GDM1 (cell line): ENCODE measurements around the gene FANCC.

Experiments
- DNase-seq: peaks from one replicate; lab custom pipeline; 2025; lab: John Stamatoyannopoulos, UW

The FANCC gene

GRCh38 chr9:95102001-95102433 lies 215.5 kb downstream of the FANCC start:
- DNase-seq, result no peak

- DNase-seq, result no peak
These were observed 216.2 kb downstream of the FANCC start for GRCh38 chr9:95101326-95101725.

GRCh38 chr9:95100071-95100627 lies 217.4 kb downstream of the FANCC start:
- DNase-seq, result no peak

- DNase-seq, result no peak
These were observed 218.0 kb downstream of the FANCC start for GRCh38 chr9:95099321-95100070.

DNA sequence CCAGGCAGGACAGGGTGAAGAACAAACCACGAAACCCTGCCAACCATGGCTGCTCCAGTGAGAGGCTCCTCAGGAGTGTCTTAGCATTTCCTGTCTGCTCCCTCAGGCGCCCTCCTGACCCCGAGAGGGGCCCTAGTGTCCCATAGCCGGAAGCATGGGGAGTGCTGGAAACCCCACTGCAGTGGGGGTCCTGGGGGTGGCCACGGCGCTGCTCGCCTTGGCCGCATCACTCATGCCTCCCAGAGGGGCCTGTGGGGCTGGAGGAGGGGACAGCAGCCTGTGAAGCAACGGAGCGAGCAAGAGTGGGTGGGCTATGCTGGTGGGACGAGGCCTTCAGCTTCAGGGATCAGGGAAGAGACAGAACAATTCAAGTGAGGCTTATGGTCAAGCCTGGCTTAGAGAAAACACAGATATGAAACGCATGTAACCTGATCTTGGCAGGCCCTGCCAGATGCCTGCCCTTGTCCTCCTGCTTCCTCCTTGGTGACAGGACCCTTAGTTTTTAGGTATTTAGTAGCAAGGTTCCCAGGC lies 219.1 kb downstream of the FANCC start:
- no peak for DNase-seq

GRCh38 chr9:95097279-95097678 lies 220.2 kb downstream of the FANCC start:
- no peak for DNase-seq

DNA sequence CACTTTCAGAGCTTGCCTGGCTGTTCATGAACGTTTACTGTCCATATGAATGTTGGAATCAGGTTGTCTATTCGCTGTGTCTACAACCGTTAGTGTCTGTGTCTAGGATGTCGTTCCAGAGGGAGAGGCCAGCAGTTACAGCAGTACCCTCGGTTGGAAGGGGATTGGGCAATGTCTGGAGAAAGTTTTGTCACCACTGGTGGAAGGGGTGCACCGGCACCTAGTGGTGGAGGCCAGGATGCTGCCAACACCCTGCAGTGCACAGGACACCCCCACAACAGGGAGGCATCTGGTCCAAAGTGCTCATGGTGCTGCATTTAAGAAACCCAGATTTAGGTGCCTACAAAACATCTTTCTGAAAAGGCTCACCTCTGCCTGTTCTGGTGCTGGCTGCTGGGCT lies 220.7 kb downstream of the FANCC start:
- no peak for DNase-seq

- no peak for DNase-seq
These were observed 221.1 kb downstream of the FANCC start for GRCh38 chr9:95096381-95096780.

DNA sequence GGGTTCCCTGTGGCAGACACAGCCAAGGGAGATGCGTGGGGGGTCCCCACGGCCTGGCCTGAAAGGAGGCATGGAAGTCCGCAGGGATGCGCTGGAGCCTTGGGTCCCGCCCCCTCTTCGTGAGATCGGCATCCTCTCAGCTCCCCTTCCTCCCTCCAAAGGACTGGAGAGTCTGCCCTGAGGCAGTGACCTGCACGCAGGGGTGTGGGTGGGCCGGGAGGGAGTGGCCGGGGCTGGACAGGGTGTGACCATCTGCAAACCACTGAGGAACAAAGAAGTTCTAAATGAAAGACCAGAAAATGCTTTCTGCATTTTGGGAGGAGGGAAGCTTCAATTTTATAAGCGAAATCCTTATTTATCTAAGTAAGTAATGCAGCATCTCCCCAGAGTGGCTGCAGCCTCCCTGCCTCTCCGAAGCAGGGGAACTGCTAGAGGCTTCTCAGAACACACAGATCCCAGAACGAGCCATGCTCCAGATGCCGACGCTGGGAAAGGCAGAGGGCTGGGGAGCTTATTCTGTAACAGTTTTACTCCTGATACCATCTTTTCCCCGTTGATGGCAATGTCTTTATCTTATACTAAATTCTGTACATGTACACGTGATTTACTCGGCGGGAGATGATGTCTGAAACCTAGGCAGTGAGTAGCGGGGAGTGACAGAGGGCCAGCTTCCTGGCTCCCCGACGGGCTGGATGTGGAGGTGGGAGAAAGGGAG lies 221.7 kb downstream of the FANCC start:
- DNase-seq, result no peak

- no peak for DNase-seq
These were observed 223.5 kb downstream of the FANCC start for GRCh38 chr9:95094002-95094401.

GRCh38 chr9:95093586-95093985 lies 223.9 kb downstream of the FANCC start:
- no peak for DNase-seq

- DNase-seq, result no peak
These were observed 225.0 kb downstream of the FANCC start for GRCh38 chr9:95092262-95093072.

GRCh38 chr9:95091601-95092261 lies 225.8 kb downstream of the FANCC start:
- no peak for DNase-seq

DNA sequence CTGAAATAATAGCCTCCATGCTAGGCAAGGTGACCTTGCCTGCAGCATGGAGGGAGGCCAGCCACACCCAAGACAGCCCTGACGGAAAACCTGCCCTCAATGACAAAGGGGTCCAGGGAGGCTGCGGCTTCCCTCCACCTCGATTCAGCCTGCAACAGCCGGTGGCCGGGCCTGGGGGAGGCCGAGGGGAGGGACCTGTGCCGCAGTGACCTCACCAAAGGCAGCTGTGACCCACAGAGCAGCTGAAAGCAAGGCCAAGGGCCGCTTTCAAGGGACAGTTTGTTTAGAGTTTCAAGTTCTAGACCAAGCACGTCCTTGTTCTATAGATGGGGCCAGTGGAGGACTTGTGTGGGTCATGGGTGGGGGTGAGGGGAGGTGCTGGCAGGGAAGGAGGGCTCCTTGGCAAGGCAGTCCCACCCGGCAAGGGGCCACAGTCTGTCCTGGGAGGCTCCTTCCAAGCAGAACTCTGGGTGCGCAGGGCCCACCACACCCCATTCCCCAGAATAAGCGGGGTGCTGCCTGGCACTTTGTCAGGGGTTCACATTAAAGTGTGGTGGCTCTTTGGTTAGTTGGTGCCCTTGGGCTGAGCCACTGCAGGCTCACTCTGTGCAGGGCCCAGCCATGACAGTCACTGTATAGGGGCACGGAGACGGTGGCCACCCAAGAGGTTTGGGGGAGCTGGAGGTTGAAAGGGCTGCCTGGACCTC lies 226.5 kb downstream of the FANCC start:
- DNase-seq, result no peak

DNA sequence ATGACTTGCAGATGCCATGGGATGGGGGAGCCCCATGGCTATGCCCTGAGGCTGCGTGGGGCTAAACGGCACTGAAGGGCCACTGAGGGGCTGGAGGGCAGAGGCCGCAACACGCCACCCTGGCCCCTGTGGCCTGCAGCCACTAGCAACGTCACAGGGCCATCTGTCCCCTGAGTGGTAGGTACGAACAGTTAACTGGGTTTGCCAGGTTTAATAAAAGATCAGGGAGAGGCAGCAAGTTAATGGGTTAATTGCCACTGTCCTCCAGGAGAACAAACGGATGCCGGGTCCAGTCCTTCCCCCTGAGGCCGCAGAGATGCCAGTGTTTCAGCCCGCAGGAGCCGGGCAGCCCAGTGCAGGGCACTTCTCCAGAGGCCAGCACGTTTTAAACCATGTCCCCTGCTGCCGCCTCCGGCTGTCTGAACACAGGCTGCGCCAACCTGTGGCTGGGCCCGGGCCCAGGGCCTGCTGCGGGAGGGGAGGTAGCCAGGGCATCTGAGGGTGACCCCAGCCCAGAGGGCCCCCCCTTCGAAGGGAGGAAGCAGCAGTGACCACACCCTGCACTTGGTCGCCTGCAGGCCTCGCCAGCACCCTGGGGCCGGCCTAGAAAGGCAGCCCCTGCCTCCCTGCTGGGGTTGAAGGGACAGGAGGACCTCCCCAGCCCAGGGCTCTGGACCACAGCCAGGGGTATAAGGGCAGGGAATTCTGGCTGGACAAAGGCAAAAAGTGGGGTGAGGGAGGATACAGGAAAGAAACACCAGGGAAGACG lies 227.3 kb downstream of the FANCC start:
- DNase-seq, result no peak

DNA sequence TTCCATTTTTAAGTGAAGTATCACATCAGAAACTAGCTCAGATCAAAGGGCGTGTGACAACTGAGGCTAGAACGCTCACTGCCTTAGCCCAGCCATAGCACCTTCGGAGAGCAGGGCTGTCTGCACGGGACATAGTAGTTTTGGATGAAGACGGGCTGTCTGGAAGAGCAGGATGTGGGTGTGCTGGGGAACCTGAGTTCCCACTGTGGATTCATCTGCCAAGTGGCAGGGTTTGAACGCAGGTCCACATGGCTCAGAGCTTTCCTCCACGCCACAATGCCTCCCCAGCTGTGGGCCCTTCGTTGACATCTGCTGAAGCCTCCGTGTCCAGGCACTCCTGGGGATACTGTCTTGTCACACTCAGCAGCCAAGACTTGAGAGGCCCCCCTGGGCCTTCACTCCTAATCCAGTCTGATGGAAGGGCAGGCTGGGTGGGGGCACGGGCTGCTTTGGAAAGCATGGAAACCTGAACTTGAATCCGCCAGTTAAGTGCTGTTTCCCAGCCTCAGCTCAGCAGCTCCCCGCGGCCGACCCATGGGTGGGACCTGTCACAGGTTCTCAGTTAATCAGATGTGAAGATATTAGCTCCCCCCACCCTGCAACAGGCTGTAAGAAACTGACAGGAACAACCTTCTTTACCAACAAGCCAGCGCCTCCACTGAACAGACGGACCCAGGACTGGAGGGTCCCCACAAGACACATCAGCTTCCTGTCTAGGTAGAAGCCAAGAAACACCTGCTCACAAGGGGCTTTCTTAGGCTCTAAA lies 228.1 kb downstream of the FANCC start:
- no peak for DNase-seq

GRCh38 chr9:95088421-95089161 lies 228.9 kb downstream of the FANCC start:
- DNase-seq, result no peak

DNA sequence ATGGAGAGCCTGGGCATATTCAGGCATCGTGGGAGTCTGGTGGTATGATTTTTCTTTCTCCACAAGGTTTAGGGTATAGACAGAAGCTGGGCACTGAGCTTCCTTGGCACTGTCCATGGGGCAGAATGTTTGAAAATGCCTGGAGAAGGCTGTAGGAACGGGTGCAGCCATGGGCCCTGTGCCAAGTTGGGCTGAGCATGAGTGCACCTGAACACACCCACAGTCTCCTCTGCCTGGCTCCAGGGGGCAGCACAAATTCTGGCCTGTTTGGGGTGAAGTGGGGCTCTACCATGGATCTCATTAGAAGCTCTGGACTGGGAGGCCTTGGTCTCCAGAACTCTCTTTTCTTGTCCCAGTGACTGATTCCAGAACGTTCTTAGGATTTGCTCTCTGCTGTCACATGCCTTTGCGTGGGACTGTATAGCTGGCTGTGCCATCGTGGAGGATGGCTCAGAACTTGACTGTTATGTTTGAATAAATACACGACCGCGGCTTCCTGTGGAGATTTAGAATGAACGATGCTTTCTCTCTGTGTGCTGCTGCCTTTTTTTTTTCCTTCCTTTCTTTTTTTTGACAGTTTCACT lies 229.8 kb downstream of the FANCC start:
- no peak for DNase-seq
